Thyroid gland (tissue), 4 donors: ENCODE results near the gene AIG1. TPM values are rescaled to one million over a fixed set of nuclear protein-coding genes. Genes with fewer than 3 reads are reported as not detected.

ENCODE experiments used
- DNase-seq, 2 donors: peaks; one replicate each; pipeline ENCODE4 v3.0.0-alpha.2; 2019
- H3K27ac ChIP-seq, 3 donors: fragments of 200-600 bp; sonication (generic); 1 replicate in 2 of 3; 2 replicates in 1 of 3; pipeline ENCODE4 v1.5.1; 2016 to 2019; ENCODE audit warnings: mild to moderate bottlenecking in 1 of 3, moderate library complexity in 1 of 3
- H3K27me3 ChIP-seq: fragments of 200-600 bp; sonication (generic); one replicate; pipeline ENCODE4 v1.5.1; 2019
- H3K36me3 ChIP-seq, 2 donors: fragments of 200-600 bp; sonication (generic); one replicate each; pipeline ENCODE4 v1.5.1; 2016 to 2019
- H3K4me1 ChIP-seq, 2 donors: fragments of 200-600 bp; sonication (generic); one replicate each; pipeline ENCODE4 v1.5.1; 2017 to 2019
- H3K4me3 ChIP-seq, 3 donors: fragments of 200-600 bp; sonication (generic); replicated peaks in 1 of 3; 1 replicate in 2 of 3; 2 replicates in 1 of 3; pipeline ENCODE4 v1.5.1; 2016; ENCODE audit warnings: mild to moderate bottlenecking in 1 of 3
- H3K9me3 ChIP-seq: fragments of 200-600 bp; sonication (generic); one replicate; pipeline ENCODE4 v1.5.1; 2017
- POLR2A ChIP-seq, 2 donors: fragments of 450-650 bp; IDR thresholded peaks; one replicate each; pipeline ENCODE4 v1.6.1; 2017; ENCODE audit warnings: antibody characterized with exemption in 2 of 2, mild to moderate bottlenecking in 2 of 2, moderate library complexity in 1 of 2
- WGBS, 2 donors: methylation state at CpG; one replicate each; pipeline ENCODE4 v1.1.5; 2017; 5-methylcytosine and 5-hydroxymethylcytosine counted together
- intact Hi-C: fragments of 100-400 bp; cut with DNase I; formaldehyde crosslinking; loops from one replicate; pipeline ENCODE4 v1.15.1; 2023
- total RNA-seq, 4 donors: library from RNA; depleted of rRNA; stranded (reverse); fragments of >200 nt; gene quantifications; one replicate each; pipeline ENCODE4 v1.2.3, GENCODE V29; 2016
- TF ChIP-seq, protein P1 (sequence below), 6 experiments: fragments of 200-600 bp in 3 of 6; fragments of 450-650 bp in 3 of 6; sonication (generic) in 3 of 6; IDR thresholded peaks; one replicate each; pipeline ENCODE4 v1.5.1; 2016 to 2019; ENCODE audit warnings: antibody characterized with exemption in 6 of 6, mild to moderate bottlenecking in 2 of 6, inconsistent platforms in 1 of 6, moderate library complexity in 1 of 6

AIG1 gene
- total RNA-seq, 4 donors from 2014 or later: 57.8 to 101 (median 77.0) TPM

DNA sequence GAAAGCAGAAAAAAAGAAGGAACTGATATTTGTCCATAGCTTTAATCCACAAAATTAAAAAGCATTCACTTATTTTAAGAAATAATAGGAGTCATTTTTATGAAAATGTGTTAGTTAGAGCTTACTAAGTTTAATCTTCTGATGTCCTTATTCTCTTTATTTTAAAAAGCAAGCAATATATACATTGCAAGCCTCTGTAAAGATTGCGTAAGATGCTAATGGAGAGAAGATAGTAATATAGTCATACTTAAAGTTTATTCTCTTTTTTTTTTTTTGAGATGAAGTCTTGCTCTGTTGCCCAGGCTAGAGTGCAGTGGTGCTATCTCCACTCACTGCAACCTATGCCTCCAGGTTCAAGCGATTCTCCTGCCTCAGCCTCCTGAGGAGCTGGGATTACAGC lies 39.7 kb downstream of the AIG1 start:
- H3K36me3 ChIP-seq: no peaks in the 10 kb centered on the region
- H3K27ac ChIP-seq: no peak overlapping the region
- no peak overlapping the region for H3K4me3 ChIP-seq
- TF ChIP-seq, protein P1, sequence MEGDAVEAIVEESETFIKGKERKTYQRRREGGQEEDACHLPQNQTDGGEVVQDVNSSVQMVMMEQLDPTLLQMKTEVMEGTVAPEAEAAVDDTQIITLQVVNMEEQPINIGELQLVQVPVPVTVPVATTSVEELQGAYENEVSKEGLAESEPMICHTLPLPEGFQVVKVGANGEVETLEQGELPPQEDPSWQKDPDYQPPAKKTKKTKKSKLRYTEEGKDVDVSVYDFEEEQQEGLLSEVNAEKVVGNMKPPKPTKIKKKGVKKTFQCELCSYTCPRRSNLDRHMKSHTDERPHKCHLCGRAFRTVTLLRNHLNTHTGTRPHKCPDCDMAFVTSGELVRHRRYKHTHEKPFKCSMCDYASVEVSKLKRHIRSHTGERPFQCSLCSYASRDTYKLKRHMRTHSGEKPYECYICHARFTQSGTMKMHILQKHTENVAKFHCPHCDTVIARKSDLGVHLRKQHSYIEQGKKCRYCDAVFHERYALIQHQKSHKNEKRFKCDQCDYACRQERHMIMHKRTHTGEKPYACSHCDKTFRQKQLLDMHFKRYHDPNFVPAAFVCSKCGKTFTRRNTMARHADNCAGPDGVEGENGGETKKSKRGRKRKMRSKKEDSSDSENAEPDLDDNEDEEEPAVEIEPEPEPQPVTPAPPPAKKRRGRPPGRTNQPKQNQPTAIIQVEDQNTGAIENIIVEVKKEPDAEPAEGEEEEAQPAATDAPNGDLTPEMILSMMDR (IDR thresholded peaks at IDR 0.05): no peak
- TF ChIP-seq POLR2A (IDR thresholded peaks at IDR 0.05): no peak
- no peaks in the 10 kb centered on the region for H3K27me3 ChIP-seq
- 95 to 96% methylated on average over 2 of the region's 2 CpGs for WGBS, 2 donors
- no peaks in the 10 kb centered on the region for H3K9me3 ChIP-seq
- no peak for DNase-seq
- no peaks in the 10 kb centered on the region for H3K4me1 ChIP-seq
- intact Hi-C loops: no loop called here

DNA sequence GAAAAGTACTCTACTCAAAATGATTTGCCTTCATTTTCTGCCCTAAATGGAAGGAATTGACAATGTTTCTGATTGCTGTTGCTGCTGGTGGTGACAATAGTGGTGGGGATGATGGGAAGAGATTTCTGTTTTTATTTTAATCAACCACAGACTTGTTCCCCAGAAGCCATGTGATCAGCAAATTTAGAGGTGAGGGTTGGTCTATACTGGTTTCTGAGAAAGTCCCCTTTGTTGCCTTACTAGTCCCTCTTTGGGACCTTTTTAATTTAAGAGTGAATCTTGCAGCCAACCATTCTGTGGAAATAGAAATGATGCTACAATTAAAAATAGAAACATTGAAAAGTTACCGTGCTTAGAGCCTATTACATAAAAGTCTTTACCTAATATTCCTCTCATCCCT lies 43.2 kb downstream of the AIG1 start:
- no peaks in the 10 kb centered on the region for H3K27me3 ChIP-seq
- intact Hi-C loops: no loop called here
- 67 to 88% methylated on average over 1 of the region's 1 CpG for WGBS, 2 donors
- no peak overlapping the region for H3K27ac ChIP-seq
- H3K9me3 ChIP-seq: no peaks in the 10 kb centered on the region
- no peak for DNase-seq
- H3K4me3 ChIP-seq: no peak overlapping the region
- H3K4me1 ChIP-seq: no peaks in the 10 kb centered on the region
- no peak for TF ChIP-seq POLR2A (IDR thresholded peaks at IDR 0.05)
- TF ChIP-seq, protein P1 (IDR thresholded peaks at IDR 0.05): no peak
- no peaks in the 10 kb centered on the region for H3K36me3 ChIP-seq

DNA sequence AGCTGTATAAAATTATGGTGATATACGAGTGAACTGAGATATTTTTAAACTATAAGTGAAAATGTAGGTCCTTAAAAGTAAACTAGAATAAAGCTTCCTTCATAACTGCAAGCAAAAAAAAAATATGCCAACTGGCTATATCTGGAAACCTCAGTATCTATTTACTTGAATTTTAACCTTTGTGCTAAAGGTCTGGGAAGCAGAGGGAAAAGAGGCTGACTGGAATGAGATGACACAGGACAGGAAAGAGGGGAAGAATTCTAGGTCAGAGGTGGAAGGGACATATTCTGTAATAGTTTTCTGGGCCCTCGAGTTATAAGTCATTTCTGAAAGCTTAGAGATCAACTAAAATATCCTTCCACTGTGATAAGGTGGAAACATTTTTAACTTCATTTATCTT lies 46.8 kb downstream of the AIG1 start:
- Histone ChIP-seq H3K27ac (no peak overlapping the region), H3K4me3 (no peak overlapping the region), H3K27me3 (no peaks in the 10 kb centered on the region), H3K4me1 (no peaks in the 10 kb centered on the region), H3K9me3 (no peaks in the 10 kb centered on the region), H3K36me3 (no peaks in the 10 kb centered on the region)
- no peak for DNase-seq
- 77 to 81% methylated on average over 2 of the region's 2 CpGs for WGBS, 2 donors
- intact Hi-C loops: no loop called here
- no peak for TF ChIP-seq POLR2A (IDR thresholded peaks at IDR 0.05)
- TF ChIP-seq, protein P1 (IDR thresholded peaks at IDR 0.05): no peak

DNA sequence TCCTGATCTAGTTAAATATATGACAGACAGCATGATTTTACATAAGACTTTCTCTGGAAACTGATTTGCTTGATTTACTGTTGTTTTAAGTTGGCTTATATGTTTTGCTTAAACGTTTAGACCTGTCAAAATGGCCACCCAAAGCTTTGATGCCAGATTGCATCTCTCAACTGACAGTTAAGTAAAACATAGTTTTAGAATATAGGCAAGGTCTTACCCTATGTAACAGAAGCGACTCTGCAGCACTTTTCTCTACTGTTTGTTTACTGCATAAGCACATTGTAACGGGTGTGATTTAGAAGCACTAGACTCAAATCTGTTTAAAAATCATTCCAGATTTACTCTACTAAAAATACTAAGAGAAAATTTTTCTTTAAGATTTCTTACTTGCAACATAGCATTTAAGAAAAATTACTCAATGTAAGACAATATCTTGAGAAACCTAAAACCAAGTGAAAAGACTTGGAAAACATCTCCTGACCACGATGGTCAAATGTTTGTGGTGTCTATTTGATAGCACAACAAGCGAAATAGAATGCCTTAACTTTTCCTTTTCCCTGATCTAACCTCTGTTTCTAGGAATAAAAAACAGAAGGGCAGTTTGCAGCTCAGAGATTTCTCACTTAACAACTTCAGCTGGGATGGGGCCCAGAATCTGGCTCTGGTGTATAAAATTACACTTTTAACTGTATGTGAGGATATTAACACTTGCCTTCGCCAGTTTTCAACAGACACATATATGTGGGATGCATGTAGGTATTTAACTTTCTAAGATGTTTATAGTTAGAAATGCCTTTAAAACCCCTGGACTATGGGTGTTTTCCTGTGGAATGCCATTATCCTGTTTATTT lies 47.4 kb downstream of the AIG1 start:
- 74 to 77% methylated on average over 6 of the region's 6 CpGs for WGBS, 2 donors
- TF ChIP-seq, protein P1 (IDR thresholded peaks at IDR 0.05): no peak
- no peak for TF ChIP-seq POLR2A (IDR thresholded peaks at IDR 0.05)
- intact Hi-C loops: no loop called here
- no peaks in the 10 kb centered on the region for H3K9me3 ChIP-seq
- H3K36me3 ChIP-seq: no peaks in the 10 kb centered on the region
- H3K27me3 ChIP-seq: no peaks in the 10 kb centered on the region
- no peaks in the 10 kb centered on the region for H3K4me1 ChIP-seq
- no peak for DNase-seq
- H3K27ac ChIP-seq: no peak overlapping the region
- no peak overlapping the region for H3K4me3 ChIP-seq

DNA sequence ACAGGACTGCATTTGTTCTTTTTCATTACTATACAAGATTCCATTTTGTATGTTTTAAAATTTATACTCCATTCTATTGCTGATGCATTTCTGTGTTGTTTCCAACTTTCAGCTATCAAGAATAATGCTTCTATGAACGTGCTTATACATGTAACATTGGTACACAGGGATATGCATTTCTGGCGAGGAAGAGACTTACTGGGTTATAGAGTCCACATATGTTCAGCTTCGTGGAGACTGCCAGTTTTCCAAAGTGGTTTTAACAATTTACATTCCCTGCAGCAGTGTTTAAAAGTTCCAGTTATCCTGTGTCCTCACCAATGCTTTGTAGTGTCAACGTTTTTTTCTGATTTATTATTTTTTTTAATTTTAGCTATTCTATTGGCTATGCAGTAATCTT lies 48.5 kb downstream of the AIG1 start:
- H3K9me3 ChIP-seq: no peaks in the 10 kb centered on the region
- H3K27ac ChIP-seq: no peak overlapping the region
- H3K27me3 ChIP-seq: no peaks in the 10 kb centered on the region
- 86 to 92% methylated on average over 4 of the region's 4 CpGs for WGBS, 2 donors
- no peaks in the 10 kb centered on the region for H3K36me3 ChIP-seq
- DNase-seq: no peak
- intact Hi-C loops: no loop called here
- H3K4me1 ChIP-seq: no peaks in the 10 kb centered on the region
- no peak overlapping the region for H3K4me3 ChIP-seq
- TF ChIP-seq, protein P1 (IDR thresholded peaks at IDR 0.05): no peak
- TF ChIP-seq POLR2A (IDR thresholded peaks at IDR 0.05): no peak
